ENCODE data around the gene FEM1C.

GRCh38 chr5:115531787-115532367 lies 12.7 kb downstream of the FEM1C start:
- TF ChIP-seq, protein P1, sequence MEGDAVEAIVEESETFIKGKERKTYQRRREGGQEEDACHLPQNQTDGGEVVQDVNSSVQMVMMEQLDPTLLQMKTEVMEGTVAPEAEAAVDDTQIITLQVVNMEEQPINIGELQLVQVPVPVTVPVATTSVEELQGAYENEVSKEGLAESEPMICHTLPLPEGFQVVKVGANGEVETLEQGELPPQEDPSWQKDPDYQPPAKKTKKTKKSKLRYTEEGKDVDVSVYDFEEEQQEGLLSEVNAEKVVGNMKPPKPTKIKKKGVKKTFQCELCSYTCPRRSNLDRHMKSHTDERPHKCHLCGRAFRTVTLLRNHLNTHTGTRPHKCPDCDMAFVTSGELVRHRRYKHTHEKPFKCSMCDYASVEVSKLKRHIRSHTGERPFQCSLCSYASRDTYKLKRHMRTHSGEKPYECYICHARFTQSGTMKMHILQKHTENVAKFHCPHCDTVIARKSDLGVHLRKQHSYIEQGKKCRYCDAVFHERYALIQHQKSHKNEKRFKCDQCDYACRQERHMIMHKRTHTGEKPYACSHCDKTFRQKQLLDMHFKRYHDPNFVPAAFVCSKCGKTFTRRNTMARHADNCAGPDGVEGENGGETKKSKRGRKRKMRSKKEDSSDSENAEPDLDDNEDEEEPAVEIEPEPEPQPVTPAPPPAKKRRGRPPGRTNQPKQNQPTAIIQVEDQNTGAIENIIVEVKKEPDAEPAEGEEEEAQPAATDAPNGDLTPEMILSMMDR (IDR thresholded peaks at IDR 0.05) = no peak
- TF ChIP-seq EP300 (IDR thresholded peaks at IDR 0.05) = no peak
